GM18526 (cell line): Measurements from ENCODE around the gene ACSL4.

Experiments used
- POLR2A ChIP-seq: IDR thresholded peaks from 3 replicates; pipeline ENCODE4 v1.6.1; 2011; ENCODE audit not compliant: insufficient read length; ENCODE audit errors: extremely low read depth

ACSL4 gene

DNA sequence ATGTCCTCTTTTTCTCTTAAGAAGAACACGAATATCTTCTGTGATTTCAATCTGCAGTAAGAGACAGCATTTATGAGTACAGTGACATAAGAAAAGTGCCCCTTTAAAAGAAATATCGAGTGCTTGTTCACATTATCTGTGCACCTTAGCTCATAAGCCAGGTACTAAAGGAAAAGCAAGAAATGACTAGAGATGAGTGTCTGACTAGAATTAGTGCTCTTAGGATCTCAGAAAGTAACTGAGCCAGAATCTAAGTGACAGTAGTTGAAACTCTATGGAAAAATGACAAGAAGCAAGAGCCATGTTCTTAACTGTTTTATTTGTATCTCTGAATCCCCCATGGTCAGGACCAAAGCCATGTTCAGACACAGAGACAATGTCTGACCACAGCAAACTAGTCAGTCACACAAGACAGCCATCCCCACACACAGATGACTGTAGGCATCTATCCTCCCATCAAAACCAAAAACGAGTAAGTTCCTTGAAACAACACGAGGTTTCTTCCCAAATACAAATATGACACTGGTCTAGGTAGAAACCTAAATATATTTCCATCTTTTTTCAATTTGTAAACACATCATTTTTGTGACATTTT, 36.8 kb downstream of the ACSL4 start:
- TF ChIP-seq POLR2A = no peak

DNA sequence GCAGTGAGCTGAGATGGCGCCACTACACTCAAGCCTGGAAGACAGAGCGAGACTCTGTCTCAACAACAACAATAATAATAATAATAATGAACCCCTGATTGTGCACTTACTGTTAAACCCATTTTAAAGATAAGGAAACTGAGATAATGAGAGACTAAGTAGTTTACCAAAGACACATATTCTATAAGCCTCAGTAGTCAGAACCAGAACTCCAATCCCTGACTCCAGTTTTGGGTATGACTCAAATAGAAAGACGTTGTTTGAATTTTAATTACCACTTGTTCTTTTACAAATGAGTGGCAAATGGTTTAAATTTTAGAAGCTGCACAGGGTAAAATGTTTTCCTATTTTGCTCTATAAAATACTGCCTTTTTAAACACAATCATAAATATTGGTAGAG, 37.4 kb downstream of the ACSL4 start:
- no peak for TF ChIP-seq POLR2A

DNA sequence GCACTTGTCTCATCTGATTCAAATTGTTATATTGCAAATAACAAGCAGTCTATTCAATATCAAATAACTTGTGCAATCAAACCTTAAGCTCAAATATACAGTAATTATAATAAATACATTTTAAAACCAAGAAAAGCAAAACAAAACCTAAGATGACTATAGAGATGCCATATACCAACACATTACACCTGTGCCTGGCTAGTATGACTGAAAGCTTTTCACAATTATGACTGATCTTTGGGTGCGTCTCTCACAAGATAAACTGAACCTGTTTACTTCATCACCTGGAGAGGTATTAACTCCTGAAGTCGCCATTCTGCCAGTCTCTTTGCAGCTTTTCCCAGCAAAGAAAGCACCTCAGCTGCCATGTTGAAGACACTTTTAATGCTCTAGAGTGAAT, 41.3 kb downstream of the ACSL4 start:
- TF ChIP-seq POLR2A = no peak

DNA sequence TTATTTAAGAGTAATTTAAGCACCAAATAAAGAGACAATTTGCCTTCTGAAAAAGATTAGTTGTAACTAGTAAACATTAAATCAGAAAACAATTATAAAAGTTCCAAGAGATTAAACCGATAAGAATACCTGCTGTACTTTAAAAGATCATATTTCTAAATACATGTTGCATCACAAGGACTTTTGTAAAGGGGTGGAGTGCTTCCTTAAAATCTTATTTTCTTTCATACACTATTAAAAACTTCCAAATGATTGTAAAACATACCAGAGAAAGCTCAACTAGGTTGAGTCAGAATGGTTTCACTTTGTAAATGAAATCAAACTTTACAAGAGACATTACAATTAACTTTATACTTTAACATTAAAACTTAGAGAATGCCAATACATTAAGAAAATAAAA, 41.8 kb downstream of the ACSL4 start:
- no peak for TF ChIP-seq POLR2A

DNA sequence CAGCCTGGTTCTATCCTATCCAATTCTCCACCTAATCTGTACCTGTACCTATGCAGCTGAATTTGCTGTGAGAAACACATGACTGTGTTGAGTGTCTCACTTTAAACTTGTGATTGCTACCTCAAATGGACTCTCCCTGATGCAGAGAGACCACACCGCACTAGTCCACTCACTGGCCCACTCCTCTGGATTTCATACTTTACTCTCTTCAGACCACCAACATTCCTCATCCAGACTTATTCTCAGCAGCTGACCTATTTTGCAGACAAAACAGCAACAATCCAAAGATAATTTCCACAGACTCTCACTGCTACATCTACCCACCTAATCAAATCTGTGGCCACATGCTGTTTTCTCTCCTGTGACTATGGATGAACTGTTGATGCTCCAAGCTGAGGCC, 45.2 kb downstream of the ACSL4 start:
- no peak for TF ChIP-seq POLR2A

DNA sequence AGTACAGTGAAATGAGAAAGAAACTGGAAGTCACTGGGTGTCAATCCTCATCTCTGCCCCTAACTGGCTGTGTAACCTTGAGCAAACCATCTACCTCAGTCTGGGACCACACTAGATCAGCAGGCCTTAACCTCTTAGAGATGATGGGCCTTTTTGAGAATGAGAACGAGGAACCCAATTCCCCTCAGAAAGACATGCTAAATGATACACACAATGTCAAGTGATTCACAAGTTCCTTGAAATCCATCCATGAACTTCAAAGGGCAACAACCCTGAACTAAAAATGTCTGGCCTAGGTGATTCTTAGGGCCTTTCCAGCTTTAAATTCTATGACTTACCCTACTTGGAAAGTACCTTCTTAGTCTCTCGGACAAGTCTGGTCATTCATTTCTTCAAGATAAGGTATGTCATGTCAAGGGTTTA, 47.4 kb downstream of the ACSL4 start:
- no peak for TF ChIP-seq POLR2A

DNA sequence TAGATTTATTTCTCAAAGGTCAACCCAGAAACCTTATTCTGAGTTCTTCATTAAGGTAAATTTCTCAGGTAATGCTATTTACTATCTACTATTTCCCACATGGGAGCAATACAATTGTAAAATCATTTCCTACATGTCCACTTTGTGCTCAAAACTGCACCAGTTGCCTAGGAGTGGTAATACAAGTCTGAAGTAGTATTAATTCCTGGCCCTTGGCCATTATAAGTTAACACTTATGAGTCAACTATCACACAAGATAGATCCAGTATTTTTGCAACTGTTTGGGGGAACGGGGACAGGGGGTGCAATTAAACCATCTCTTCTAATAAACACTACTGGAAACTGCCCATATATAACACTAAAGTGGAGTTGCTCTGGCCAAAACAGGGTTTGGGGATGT, 48.9 kb downstream of the ACSL4 start:
- TF ChIP-seq POLR2A = no peak

DNA sequence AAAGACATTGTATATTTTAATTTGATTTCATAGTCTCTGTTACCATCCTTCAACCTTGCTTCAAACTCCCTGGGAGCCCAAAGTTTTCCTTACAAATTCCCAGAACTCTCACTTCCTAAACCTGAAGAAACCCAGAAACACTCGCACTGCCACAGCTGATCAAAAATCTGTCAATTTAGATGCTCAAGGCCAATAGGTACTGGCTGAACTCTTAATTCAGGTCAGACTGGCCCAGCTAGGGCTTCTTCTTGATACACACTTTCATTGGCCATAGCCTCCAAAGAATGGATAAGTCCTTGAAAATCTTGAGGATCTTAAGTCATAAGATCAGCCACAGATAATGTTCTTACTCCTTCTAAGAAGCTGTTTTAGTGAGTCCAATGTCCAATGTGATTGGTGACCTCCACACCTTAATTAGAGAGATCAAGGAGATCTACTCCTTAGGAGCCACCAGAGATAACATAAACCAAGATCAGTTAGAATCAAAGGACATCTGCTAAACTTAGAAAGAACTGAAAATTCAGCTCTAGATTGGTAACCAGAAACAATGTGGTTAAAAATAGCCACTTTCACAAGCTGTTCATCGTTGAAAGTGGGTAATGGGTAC, 51.5 kb downstream of the ACSL4 start:
- no peak for TF ChIP-seq POLR2A

DNA sequence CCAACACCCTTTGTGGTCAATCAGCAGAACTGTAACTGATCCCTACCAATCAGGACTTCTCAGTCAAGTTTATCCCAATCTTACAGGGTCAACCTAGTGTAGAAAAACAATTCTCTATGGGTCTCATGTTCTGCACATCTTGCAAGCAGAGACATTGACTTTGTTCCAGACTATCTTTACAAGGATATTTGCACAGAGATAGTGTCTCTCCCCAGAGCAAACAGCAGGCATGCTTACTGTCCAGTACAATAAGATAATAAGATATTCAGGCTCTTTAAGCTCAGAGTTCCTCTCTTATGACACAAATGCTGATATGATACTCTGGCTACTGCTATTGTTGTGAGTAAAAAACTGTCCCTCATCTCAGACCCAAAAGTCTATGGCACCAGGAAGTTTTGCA, 53.2 kb downstream of the ACSL4 start:
- TF ChIP-seq POLR2A = no peak

DNA sequence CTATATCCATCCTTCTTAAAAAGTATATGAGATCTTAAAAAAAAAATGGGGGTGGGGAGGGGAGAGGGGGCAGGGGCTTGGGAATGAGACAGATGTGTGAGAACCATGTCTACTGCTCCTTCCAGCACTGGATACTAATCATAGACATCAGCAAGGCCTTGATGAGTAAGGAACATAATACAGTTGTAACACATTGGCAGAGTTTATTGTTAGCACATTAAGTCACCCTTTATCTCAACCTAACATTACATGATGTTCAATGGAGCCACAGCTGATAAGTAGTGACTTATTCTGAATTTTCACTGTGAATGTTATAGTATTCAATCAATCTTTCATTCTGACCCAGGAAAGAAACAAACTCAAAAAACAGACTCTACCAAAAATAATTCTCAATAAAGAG, 60.8 kb downstream of the ACSL4 start:
- no peak for TF ChIP-seq POLR2A

DNA sequence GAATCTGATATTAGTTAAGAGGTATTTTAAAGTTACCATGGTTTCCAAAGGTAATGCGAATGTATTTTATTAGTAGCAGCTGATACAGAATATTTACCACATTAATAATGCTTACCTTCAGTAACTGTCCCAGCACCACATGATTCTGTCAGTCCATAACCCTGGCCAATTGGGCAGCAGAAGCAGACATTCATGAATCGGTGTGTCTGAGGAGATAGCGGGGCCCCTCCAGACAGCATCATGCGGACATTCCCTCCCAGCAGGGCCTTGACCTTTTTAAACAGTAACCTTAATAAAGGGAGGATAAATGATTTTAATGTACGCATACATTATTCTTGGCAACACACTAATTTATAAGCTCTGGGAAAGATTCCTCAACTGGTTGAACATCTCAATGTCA, 65.1 kb downstream of the ACSL4 start:
- TF ChIP-seq POLR2A = no peak

DNA sequence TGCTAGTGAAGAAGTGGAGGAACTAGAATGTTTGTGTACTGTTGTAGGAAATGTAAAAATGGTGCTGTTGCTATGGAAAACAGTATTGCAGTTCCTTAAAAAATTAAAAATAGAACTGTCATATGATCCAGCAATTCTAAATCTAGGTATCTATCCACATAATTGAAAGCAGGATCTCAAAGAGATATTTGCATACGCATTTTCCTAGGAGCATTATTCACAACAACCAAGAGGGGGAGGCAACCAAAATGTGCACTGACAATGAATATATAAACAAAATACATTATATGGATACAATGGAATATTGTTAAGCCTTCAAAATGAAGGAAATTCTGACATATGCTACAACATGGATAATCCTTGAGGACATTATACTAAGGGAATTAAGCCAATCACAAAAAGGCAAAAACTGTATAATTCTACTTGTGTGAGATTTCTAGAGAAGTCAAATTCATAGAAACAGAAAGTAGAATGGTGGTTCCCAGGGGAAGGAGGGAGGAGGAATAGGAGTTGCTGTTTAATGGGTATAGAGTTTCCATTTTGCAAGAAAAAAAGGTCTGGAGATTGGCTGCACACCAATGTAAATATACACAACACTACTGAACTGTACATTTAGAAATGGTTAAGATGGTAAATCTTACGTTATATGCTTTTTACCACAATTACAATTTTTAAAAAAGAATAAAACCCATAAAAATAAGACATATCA, 72.5 kb downstream of the ACSL4 start:
- no peak for TF ChIP-seq POLR2A

DNA sequence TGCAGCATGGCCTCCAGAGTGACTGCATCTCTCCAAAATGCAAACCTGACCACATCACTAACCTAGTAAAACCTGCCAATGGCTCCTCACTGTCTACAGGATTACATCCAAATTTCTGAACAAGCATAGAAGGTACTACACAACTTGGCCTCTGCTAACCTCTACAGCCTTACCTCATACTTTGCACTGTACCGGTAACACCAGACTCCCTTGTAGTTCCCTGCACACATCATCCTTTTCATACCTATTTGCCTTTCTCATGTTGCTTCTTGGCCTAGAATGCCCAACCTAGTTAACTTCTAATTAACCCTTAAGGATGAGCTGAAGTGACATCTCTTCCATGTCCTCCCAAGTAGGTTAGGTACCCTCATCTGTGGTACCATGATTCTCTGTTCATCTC, 74.7 kb downstream of the ACSL4 start:
- TF ChIP-seq POLR2A = no peak

DNA sequence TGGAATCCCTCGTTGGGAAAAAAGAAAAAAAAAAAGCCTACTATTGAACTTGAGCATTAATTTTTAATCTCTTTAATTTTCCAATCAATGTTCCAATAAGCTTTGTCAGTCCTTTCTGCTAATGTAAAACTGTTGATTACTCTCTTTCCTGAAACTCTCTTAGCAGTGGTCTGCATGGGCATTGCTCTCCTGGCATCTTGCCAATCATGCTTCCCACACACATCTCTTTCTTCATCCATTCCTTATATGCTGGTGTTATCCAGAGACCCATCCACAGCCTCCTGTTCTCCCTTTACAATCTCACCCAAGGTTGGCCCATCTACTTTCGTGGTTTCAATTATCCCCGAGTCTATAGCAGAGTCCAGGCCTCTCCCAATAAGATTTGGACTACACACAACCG, 76.3 kb downstream of the ACSL4 start:
- TF ChIP-seq POLR2A = no peak

DNA sequence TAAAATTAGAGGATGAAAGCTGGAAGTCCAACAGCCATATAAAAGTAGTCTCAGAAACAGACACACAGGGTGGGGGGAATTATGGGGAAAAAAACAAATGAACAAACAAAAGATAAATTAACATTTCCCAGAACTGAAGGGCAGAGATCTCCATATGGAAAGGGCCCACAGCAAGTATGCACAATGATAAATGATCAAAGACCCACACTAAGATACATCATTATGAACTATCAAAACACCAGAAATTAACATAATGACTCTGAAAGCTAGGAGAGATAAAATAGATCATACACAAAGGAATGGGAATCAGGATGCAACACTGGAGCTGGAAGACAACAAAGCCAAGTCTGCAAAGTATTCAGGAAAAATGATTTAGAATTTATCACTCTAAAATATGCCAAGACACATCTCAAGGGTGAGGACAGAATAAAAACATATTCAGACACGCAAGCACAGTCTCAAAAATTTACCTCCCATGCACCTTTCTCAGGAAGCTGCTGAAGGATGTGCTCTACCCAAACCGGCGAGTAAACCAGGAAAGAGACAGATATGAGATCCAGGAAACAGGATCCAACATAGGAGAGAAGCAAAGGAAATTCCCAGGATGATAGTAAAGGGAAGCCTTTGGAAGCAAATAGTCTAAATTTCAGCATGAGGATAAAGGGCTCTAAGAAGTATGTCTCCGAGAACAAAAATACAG, 77.4 kb downstream of the ACSL4 start:
- no peak for TF ChIP-seq POLR2A

DNA sequence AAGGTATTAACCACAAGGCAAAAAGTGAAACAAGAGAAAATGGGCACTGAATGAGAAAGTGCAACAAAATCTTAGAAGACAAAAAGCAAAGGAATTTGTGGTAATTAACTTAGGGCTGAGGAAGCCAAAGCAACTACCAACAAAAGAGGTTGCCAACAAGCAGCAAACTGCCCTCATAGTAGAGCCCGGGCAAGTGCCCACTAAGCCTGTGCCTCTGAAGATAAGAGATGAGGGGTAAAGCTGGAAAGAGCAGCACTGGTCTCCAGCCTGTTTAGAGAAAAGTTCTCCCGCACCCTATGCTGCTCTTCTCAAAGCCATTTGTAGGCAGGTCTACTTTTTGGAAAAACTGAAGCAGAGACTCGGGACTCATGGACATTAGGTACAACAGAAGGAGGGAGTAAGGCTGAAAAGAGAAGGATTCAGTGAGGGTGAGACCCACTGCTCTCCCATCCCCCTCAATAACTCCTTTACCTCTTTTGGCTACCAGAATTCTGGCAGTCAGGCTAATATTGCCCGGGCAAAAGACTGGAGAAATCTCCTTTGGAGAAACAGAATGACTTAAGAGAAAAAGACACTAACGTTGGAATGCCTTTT, 78.4 kb downstream of the ACSL4 start:
- TF ChIP-seq POLR2A = no peak
